Islet of Langerhans (tissue), 1 donor: Measurements from ENCODE around the gene AATK.

Experiments used
- FAIRE-seq: peaks from one replicate; lab custom pipeline; 2011; peaks lifted over from hg19 to GRCh38; lab: Jason Lieb, UNC

The AATK gene

DNA sequence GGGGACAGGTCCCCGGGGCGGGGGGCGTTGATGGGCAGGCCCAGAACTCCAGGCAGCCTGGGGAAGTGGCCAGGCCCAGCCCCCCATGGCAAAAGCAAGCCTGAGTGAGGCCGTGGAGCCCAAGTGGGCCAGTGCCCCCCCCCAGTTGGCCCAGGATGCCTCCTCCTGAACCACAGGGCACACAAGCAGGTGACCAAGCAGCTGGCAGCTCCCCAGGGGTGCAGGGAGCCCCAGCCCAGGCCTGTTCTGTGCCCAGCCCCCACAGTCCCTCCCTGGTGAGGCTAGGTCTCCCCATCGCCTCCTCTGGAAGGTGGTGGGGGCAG lies 38.9 kb downstream of the AATK start:
- no peak for FAIRE-seq

- no peak for FAIRE-seq
These were observed 39.5 kb downstream of the AATK start for GRCh38 chr17:81126281-81127132.

- no peak for FAIRE-seq
These were observed 40.4 kb downstream of the AATK start for GRCh38 chr17:81125573-81126081.

GRCh38 chr17:81124377-81124776 lies 41.6 kb downstream of the AATK start:
- FAIRE-seq: no peak

DNA sequence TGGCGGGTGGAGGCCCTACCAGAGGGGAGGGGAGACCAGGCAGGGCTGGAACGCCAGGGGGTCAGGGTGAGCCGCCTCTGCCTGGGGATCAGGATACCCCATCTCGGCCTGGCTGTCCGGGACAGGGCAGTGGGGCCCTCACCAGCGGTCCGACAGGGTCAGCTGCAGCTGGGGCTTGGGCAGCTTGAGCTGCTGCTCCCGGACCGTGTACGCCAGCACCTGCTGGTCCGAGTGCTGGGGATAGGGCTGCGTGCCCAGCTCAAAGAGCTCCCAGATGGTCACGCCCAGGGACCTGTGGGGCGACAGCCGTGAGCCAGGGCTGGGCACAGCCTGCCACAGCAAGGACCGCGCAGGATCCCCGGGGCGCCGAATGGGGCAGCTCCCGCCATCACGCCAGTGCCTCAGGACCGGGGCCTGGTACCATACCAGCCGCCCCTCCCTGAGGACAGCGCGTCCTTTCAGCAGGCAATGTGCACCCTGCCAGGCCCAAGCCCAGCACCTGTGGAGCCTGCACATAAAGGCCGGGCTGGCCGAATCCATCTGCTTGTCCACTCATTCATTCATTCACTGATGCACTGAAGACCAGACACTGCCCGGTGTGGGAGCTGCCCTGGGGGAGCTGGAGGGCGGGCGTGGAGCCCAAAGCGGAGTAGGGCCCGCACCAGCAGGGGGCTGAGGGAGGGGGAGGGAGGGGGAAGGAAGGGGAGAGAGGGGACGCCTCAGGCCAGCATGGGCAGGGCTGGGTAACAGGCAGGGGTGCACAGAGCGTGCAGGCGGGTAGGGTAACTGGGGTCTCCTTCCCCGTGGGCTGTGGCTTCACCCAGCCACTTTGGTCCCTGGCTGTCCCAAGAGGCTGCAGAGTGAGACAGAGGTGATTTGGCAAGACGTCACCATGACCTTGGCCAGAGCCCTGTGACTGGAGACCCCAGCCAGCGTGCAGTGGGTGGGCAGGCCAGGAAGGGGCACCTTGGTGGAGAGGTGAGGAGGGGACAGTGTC lies 42.7 kb downstream of the AATK start:
- no peak for FAIRE-seq

GRCh38 chr17:81121841-81122733 lies 43.9 kb downstream of the AATK start:
- FAIRE-seq: no peak

GRCh38 chr17:81120695-81121621 lies 45.1 kb downstream of the AATK start:
- FAIRE-seq: no peak

- no peak for FAIRE-seq
These were observed 45.9 kb downstream of the AATK start for GRCh38 chr17:81120149-81120484.

DNA sequence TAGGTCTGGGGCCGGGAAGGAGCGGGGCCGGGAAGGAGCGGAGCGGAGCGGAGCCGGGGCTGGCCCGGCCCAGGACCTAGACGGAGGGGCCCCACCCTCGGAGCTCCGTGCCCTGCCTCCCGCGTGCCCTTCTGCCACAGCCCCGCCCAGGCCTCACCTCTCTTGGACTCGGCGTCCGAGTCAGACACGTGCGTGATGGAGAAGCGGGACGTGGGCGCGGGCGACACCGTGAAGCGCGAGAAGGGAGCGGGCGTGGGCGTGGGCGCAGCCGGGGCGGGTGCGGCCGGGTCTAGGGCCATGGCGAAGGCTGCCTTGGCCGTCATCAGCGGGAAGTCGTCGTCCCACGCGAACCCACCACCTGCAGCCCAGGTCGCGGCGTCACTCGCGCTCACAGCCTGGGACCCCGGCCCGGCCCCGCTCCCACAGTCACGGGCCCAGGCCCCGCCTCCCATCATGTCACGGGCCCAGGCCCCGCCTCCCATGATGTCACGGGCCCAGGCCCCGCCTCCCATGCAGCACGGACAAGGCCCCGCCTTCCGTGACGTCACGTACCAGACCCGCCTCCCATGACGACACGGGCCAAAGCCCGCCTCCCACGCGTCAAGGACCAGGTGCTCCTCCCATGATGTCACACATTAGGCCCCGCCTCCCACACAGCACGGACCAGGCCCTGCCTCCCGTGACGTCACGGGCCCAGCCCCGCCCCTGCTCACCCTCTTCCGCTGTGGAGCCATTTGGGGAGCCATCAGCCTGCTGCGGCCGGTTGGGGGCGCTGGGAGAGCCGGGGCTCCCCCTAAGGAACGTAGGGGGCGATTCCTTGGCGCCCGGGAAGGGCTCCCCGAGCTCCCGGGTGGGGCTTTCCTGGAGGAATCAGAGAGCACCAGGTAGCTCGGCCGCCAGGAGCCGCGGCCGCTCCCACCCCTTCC lies 46.5 kb downstream of the AATK start:
- FAIRE-seq: no peak

DNA sequence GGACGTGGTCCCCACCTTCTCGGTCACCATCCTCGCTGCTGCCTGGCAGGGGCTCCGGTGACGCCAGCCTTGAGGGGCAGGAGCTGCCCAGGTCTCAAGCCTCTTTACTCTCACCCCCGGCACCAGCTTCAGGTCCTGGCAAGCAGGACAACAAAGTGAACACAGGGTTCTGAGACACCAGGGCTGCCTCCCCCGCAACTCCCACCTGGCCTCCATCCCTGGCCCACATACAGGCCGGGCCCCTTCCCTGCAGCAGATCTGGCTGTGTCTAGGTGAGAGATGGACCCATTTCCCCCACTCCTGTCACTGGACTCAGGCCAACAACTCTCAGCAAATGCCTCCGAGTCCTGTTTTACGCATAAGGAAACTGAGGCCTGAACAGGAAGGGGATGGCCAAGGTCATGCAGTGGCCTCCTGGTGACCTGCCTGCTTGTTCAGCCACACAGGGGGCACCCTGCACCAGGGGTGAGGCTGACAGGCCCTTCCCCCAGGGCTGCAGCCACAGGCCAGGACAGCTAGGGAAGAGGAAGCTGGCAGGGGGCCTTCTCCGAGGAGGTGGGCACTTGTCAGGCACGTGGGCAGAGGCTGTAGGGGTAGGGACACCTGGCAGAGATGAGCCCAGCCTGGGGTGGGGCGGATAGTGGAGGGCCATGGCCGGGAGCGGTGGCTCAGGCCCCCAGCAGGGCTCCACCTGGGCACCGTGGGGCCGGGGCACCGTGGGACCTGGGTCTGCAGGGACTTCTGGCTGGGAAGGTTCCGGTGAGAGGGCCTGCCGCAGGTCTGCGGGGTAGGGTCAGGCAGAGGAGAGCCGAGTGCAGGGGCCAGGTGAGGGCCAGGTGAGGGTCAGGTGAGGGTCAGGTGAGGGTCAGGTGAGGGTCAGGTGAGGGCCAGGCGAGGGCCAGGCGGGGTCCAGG lies 47.5 kb downstream of the AATK start:
- FAIRE-seq: no peak

- FAIRE-seq: no peak
These were observed 48.3 kb downstream of the AATK start for GRCh38 chr17:81117672-81118198.

GRCh38 chr17:81116704-81117103 lies 49.3 kb downstream of the AATK start:
- no peak for FAIRE-seq

GRCh38 chr17:81115749-81116464 lies 50.1 kb downstream of the AATK start:
- no peak for FAIRE-seq

DNA sequence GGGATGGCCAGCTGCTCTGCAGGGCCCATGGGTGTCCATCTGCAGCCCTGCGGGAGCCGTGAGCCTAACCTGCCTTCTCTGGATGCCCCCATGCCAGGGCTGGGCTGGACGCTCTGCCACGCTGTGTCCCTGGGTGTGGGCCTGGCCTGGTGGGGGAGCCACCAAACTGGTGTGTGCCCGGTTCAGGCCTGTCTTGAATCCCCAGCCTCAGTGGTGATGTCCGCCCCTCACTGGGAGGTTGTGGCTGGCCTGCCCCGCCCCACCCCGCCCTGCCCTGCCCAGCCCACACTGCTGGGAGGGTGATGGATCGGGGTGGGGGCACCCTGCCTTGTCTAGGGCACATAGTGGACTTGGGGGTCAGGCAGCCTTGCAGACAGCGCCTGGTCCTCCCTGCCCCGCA lies 50.8 kb downstream of the AATK start:
- FAIRE-seq: no peak

DNA sequence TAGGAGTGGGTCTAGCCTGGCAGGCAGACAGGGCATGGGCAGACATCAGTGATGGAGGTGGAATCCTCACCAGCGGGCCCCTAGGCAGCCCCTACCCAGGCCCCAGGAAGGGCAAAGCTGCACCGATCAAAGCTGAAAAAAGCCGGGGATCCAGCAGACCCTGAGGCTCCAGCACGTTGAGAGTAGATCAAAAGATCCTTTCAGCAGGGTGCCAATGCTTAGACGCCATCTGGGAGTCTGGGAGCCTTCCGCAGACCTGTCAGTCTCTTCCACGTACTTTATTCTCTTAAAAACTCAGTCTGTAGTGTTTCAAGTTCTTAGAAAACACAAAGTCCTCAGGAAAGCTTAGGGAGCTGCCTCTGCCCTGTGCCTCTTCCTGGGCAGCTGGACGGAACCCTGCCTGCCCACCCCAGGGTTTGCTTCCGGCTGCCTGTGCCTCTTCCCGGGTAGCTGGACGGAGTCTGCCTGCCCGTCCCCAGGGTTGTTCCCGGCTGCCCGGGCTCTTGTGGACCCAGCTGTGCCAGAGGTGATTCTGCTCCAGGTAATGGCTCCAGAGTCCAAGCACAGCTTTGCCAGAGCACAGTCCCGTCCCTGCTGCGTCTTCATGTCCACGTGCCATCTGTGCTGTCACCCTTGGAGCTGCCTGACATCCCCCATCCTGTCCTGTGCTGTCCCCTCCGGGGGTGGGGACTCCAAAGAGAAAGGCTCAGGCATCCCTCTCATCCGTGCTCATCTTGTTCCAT lies 51.5 kb downstream of the AATK start:
- no peak for FAIRE-seq

DNA sequence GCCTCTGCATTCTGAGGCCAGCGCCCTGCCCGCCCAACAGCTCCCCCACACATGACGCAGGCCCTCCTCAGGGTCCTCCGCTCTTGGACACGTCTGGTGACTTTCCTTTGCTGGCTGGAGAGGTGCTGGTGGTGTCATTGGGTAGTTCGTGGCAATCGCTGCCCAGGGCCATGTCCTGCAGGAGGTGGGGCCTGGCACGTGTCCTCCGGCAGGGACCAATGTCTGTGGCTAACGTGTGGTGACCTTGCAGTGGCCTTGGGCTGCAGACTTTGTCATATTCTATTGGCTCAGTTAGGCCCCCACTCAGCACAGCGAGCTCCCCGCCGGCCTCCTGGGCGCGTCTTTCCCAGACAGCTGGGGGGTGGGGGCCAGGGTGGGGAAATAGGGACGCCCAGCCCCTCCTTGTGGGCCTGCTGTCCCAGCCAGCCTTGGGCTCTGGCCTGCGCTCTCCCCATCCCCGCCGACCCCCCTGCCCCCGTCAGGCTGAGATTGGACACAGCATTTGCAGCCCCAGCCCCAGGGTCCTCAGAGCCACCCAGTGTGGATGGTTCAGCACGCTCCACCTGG lies 52.8 kb downstream of the AATK start:
- no peak for FAIRE-seq

DNA sequence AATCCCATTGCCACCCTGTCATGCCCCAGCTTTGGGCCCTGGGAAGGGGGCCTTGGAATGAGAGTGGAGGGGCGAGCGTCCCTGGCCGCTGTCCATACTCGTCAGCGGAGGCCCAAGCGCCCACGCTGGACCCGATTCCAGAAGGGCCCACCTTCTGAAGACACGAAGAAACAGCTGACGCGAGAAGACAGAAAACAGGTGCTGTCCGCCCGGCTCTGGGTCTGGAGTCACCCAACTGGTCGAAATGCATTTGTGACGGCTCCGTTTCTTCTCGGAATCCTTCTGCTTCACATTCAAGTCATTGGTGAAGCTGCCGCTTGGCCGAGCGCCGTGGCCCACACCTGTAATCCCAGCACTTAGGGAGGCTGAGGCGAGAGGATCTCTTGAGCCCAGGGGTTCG lies 53.6 kb downstream of the AATK start:
- no peak for FAIRE-seq
